A549 (cell line): ENCODE data around the gene RADIL.

ENCODE experiments used
- CBX2 ChIP-seq: fragments of 200-600 bp; sonication (generic); IDR thresholded peaks from 2 replicates; pipeline ENCODE4 v1.6.1; 2016; ENCODE audit warnings: low read depth, mild to moderate bottlenecking, borderline replicate concordance
- CEBPB ChIP-seq, 2 experiments: fragments of >200 bp in 1 of 2; sonication (Bioruptor Twin) in 1 of 2; formaldehyde crosslinking in 1 of 2; IDR thresholded peaks; 2 replicates each; pipeline ENCODE4 v1.6.1; 2012 to 2016
- CTCF ChIP-seq: fragments of >200 bp; sonication (Bioruptor Twin); formaldehyde crosslinking; IDR thresholded peaks from 3 replicates; pipeline ENCODE4 v1.5.1; 2016
- ESRRA ChIP-seq: fragments of 150-350 bp; IDR thresholded peaks from 2 replicates; pipeline ENCODE4 v1.6.1; 2014; ENCODE audit warnings: mild to moderate bottlenecking, low read length, borderline replicate concordance
- HOXB13 ChIP-seq: fragments of 250-450 bp; sonication (Bioruptor Pico); IDR thresholded peaks from 2 replicates; pipeline ENCODE4 v1.5.0; 2020; ENCODE audit warnings: low read depth, mild to moderate bottlenecking, moderate library complexity
- KDM5A ChIP-seq: fragments of 200-600 bp; sonication (generic); IDR thresholded peaks from 2 replicates; pipeline ENCODE4 v1.6.1; 2016; ENCODE audit warnings: antibody characterized with exemption, mild to moderate bottlenecking
- MAX ChIP-seq: IDR thresholded peaks from 2 replicates; pipeline ENCODE4 v1.6.1; 2012
- POLR2A ChIP-seq: IDR thresholded peaks from 2 replicates; pipeline ENCODE4 v1.6.1; 2012; ENCODE audit warnings: mild to moderate bottlenecking, low read length
- RAD21 ChIP-seq, 2 experiments: fragments of >200 bp in 1 of 2; sonication (Bioruptor Twin) in 1 of 2; formaldehyde crosslinking in 1 of 2; IDR thresholded peaks in 1 of 2; conservative IDR thresholded peaks in 1 of 2; 2 replicates in 1 of 2; 3 replicates in 1 of 2; pipeline ENCODE4 v1.6.1; 2012 to 2018; ENCODE audit warnings: inconsistent platforms in 1 of 2
- RARB ChIP-seq: fragments of 250-450 bp; sonication (Bioruptor Pico); IDR thresholded peaks from 2 replicates; pipeline ENCODE4 v1.8.0; 2021; ENCODE audit warnings: mild to moderate bottlenecking, moderate library complexity
- REST ChIP-seq: fragments of 200-600 bp; sonication (generic); IDR thresholded peaks from 2 replicates; pipeline ENCODE4 v1.6.1; 2016; ENCODE audit warnings: antibody characterized with exemption, mild to moderate bottlenecking, moderate library complexity
- RFX5 ChIP-seq: fragments of 450-650 bp; IDR thresholded peaks from 2 replicates; pipeline ENCODE4 v1.7.1; 2014; ENCODE audit warnings: antibody characterized with exemption, mild to moderate bottlenecking, moderate library complexity

- TF ChIP-seq POLR2A = no peak
- no peak for TF ChIP-seq CEBPB (IDR thresholded peaks at IDR 0.05)
- TF ChIP-seq HOXB13 (CRISPR knock-in tag) = no peak
- TF ChIP-seq CTCF = no peak
- TF ChIP-seq ESRRA = no peak
- no peak for TF ChIP-seq RFX5
- TF ChIP-seq KDM5A = no peak
- no peak for TF ChIP-seq REST
- TF ChIP-seq MAX = no peak
- no peak for TF ChIP-seq RARB
- no peak for TF ChIP-seq RAD21 (conservative IDR thresholded peaks at IDR 0.05 in 1 of 2, IDR thresholded peaks at IDR 0.05 in 1 of 2)
- TF ChIP-seq CBX2 = no peak
Observed at GRCh38 chr7:4868493-4868892, 15.0 kb downstream of the RADIL start.
